H1 (cell line): ENCODE measurements around the gene NRXN3. TPM values are rescaled to one million over a fixed set of nuclear protein-coding genes. Genes with fewer than 3 reads are reported as not detected.
A peak's percentile ranks its signal among the peaks of the same experiment; 100 is the strongest.

Experiments used
- CTCF ChIA-PET: fragments of 300-600 bp; sonication (Branson Sonifier 250); formaldehyde crosslinking; loops from one replicate; lab custom pipeline; 2021; ENCODE audit not compliant: partially characterized antibody; lab: Charles Lee
- POLR2A ChIA-PET: fragments of 300-600 bp; sonication (Branson Sonifier 250); formaldehyde crosslinking; loops from one replicate; lab custom pipeline; 2021; ENCODE audit warnings: inconsistent platforms; ENCODE audit not compliant: partially characterized antibody; lab: Charles Lee
- DNase-seq, 2 experiments: peaks; one replicate each; pipeline versions ENCODE4 v3.0.0 to v3.0.0-alpha.2; 2010 to 2022; ENCODE audit warnings: low spot score in 2 of 2, low read depth in 1 of 2, mixed read lengths in 1 of 2
- FAIRE-seq: peaks from 2 replicates; lab custom pipeline; 2011; peaks lifted over from hg19 to GRCh38; lab: Jason Lieb, UNC
- H2AFZ ChIP-seq: 2 replicates; pipeline ENCODE4 v1.8.1; 2012; ENCODE audit warnings: low read length, inconsistent platforms
- H2AK5ac ChIP-seq: 2 replicates; pipeline ENCODE4 v1.6.1; 2013; ENCODE audit warnings: low read depth, low read length
- H2BK120ac ChIP-seq: replicated peaks from 2 replicates; pipeline ENCODE3; 2013; ENCODE audit warnings: low read depth, low read length, inconsistent platforms
- H2BK12ac ChIP-seq: 2 replicates; pipeline ENCODE4 v1.6.1; 2013; ENCODE audit warnings: low read depth, low read length
- H2BK15ac ChIP-seq: 2 replicates; pipeline ENCODE4 v1.6.1; 2013; ENCODE audit warnings: low read length
- H2BK20ac ChIP-seq: 2 replicates; pipeline ENCODE4 v1.6.1; 2013; ENCODE audit warnings: low read length
- H2BK5ac ChIP-seq: 2 replicates; pipeline ENCODE4 v1.6.1; 2013; ENCODE audit warnings: low read depth, low read length
- H3K14ac ChIP-seq: 2 replicates; pipeline ENCODE4 v1.6.1; 2013; ENCODE audit warnings: inconsistent platforms; ENCODE audit not compliant: insufficient read length
- H3K18ac ChIP-seq: 2 replicates; pipeline ENCODE4 v1.6.1; 2013; ENCODE audit warnings: low read length; ENCODE audit errors: extremely low read depth
- H3K23ac ChIP-seq: 2 replicates; pipeline ENCODE4 v1.6.1; 2013; ENCODE audit warnings: inconsistent platforms; ENCODE audit not compliant: insufficient read length
- H3K23me2 ChIP-seq: 2 replicates; pipeline ENCODE4 v1.6.1; 2013; ENCODE audit warnings: low read depth, low read length
- H3K27ac ChIP-seq: 2 replicates; pipeline ENCODE4 v1.6.1; 2011; ENCODE audit warnings: low read depth, low read length, inconsistent platforms
- H3K27me3 ChIP-seq, 4 experiments: replicated peaks in 1 of 4; 1 replicate in 1 of 4; 2 replicates in 3 of 4; pipeline versions ENCODE4 v1.6.1 to v1.8.1; 2011 to 2013; ENCODE audit warnings: low read length in 3 of 4, mild to moderate bottlenecking in 3 of 4, inconsistent platforms in 2 of 4, mixed read lengths in 2 of 4, moderate library complexity in 1 of 4; ENCODE audit not compliant: control insufficient read depth in 3 of 4, insufficient read depth in 3 of 4; ENCODE audit errors: extremely low read depth in 1 of 4
- H3K36me3 ChIP-seq, 4 experiments: 2 replicates each; pipeline versions ENCODE4 v1.6.1 to v1.8.1; 2011 to 2013; ENCODE audit warnings: mild to moderate bottlenecking in 4 of 4, low read length in 3 of 4, moderate library complexity in 2 of 4, control low read depth in 1 of 4, inconsistent platforms in 1 of 4; ENCODE audit not compliant: insufficient read depth in 4 of 4, control insufficient read depth in 2 of 4
- H3K4ac ChIP-seq: replicated peaks from 2 replicates; pipeline ENCODE3; 2013; ENCODE audit warnings: low read length, low read depth, mixed read lengths, inconsistent platforms; ENCODE audit not compliant: insufficient read length
- H3K4me1 ChIP-seq, 4 experiments: replicated peaks in 1 of 4; 1 replicate in 1 of 4; 2 replicates in 3 of 4; pipeline versions ENCODE4 v1.6.1 to v1.8.1; 2011 to 2013; ENCODE audit warnings: low read length in 3 of 4, inconsistent platforms in 2 of 4, mixed read lengths in 1 of 4; ENCODE audit not compliant: insufficient read depth in 4 of 4, control insufficient read depth in 3 of 4
- H3K4me2 ChIP-seq, 2 experiments: 2 replicates each; pipeline versions ENCODE4 v1.6.1 to v1.8.1; 2011 to 2013; ENCODE audit warnings: low read depth in 2 of 2, low read length in 2 of 2, control low read depth in 1 of 2, inconsistent platforms in 1 of 2, mild to moderate bottlenecking in 1 of 2; ENCODE audit not compliant: insufficient read depth in 1 of 2
- H3K4me3 ChIP-seq, 4 experiments: fragments of 200-600, 300-600 bp in 1 of 4; sonication (generic), shearing (Covaris generic), sonication (Bioruptor Twin) in 1 of 4; 2 replicates each; pipeline versions ENCODE4 v1.5.1 to v1.8.1; 2011 to 2016; ENCODE audit warnings: low read length in 4 of 4, low read depth in 3 of 4, control low read depth in 2 of 4, inconsistent platforms in 2 of 4, mild to moderate bottlenecking in 2 of 4, mixed read lengths in 1 of 4, moderate library complexity in 1 of 4; ENCODE audit not compliant: insufficient read depth in 2 of 4; ENCODE audit errors: extremely low read depth in 1 of 4
- H3K56ac ChIP-seq: replicated peaks from 2 replicates; pipeline ENCODE3; 2013; ENCODE audit warnings: low read depth, mild to moderate bottlenecking, mixed read lengths, low read length, inconsistent platforms; ENCODE audit not compliant: insufficient read length
- H3K79me1 ChIP-seq: 2 replicates; pipeline ENCODE4 v1.6.1; 2013; ENCODE audit warnings: low read depth, low read length, control low read depth
- H3K79me2 ChIP-seq, 2 experiments: 2 replicates each; pipeline versions ENCODE4 v1.6.1 to v1.8.1; 2012 to 2013; ENCODE audit warnings: low read length in 2 of 2, mild to moderate bottlenecking in 2 of 2, inconsistent platforms in 1 of 2; ENCODE audit not compliant: insufficient read depth in 2 of 2, control insufficient read depth in 1 of 2
- H3K9ac ChIP-seq, 4 experiments: replicated peaks in 1 of 4; 1 replicate in 1 of 4; 2 replicates in 3 of 4; pipeline versions ENCODE4 v1.6.1 to v1.8.1; 2011 to 2013; ENCODE audit warnings: low read depth in 3 of 4, low read length in 3 of 4, control low read depth in 2 of 4, mild to moderate bottlenecking in 2 of 4, moderate library complexity in 2 of 4, inconsistent platforms in 1 of 4; ENCODE audit errors: extremely low read depth in 1 of 4
- H3K9me3 ChIP-seq, 2 experiments: 2 replicates each; pipeline versions ENCODE4 v1.6.1 to v1.8.1; 2012 to 2013; ENCODE audit warnings: mild to moderate bottlenecking in 2 of 2, moderate library complexity in 2 of 2, control low read depth in 1 of 2, inconsistent platforms in 1 of 2, low read depth in 1 of 2, low read length in 1 of 2, mixed read lengths in 1 of 2; ENCODE audit not compliant: insufficient read depth in 2 of 2
- H4K20me1 ChIP-seq, 2 experiments: replicated peaks in 1 of 2; 2 replicates each; pipeline versions ENCODE3 to v1.8.1; 2011 to 2013; ENCODE audit warnings: inconsistent platforms in 2 of 2, low read length in 2 of 2, mild to moderate bottlenecking in 1 of 2; ENCODE audit not compliant: insufficient read depth in 2 of 2, control insufficient read depth in 1 of 2
- H4K5ac ChIP-seq: 2 replicates; pipeline ENCODE4 v1.6.1; 2013; ENCODE audit warnings: low read length, low read depth, mixed read lengths, inconsistent platforms; ENCODE audit not compliant: insufficient read length
- H4K8ac ChIP-seq: 2 replicates; pipeline ENCODE4 v1.8.0; 2013; ENCODE audit warnings: mild to moderate bottlenecking, moderate library complexity, low read length, inconsistent platforms; ENCODE audit not compliant: insufficient read depth; ENCODE audit errors: extremely low read depth
- H4K91ac ChIP-seq: replicated peaks from 2 replicates; pipeline ENCODE3; 2013; ENCODE audit warnings: low read length, mixed read lengths, inconsistent platforms; ENCODE audit not compliant: insufficient read length
- BACH1 ChIP-seq: IDR thresholded peaks from 2 replicates; pipeline ENCODE4 v1.6.1; 2012; ENCODE audit warnings: low read length, improper control_type of control experiment
- BCL11A ChIP-seq, 2 experiments: IDR thresholded peaks; one replicate each; pipeline ENCODE4 v1.6.1; 2011; ENCODE audit warnings: low read depth in 2 of 2, low read length in 2 of 2, mild to moderate bottlenecking in 2 of 2
- CHD2 ChIP-seq: IDR thresholded peaks from 2 replicates; pipeline ENCODE4 v1.6.1; 2012; ENCODE audit warnings: low read length, improper control_type of control experiment
- CTCF ChIP-seq, 3 experiments: IDR thresholded peaks; 1 replicate in 2 of 3; 2 replicates in 1 of 3; pipeline versions ENCODE4 v1.5.1 to v1.6.1; 2011; ENCODE audit warnings: low read length in 3 of 3, mild to moderate bottlenecking in 3 of 3, inconsistent platforms in 2 of 3, low read depth in 1 of 3, moderate library complexity in 1 of 3; ENCODE audit not compliant: insufficient read depth in 1 of 3; ENCODE audit errors: control extremely low read depth in 1 of 3
- EZH2 ChIP-seq: fragments of 200-600 bp; sonication (generic); IDR thresholded peaks from 2 replicates; pipeline ENCODE4 v1.7.1; 2012; ENCODE audit warnings: low read depth, mild to moderate bottlenecking, moderate library complexity, low read length, inconsistent platforms; ENCODE audit not compliant: severe bottlenecking
- JUN ChIP-seq: IDR thresholded peaks from 2 replicates; pipeline ENCODE4 v1.6.1; 2011; ENCODE audit warnings: low read depth, mild to moderate bottlenecking, improper control_type of control experiment, low read length
- KDM4A ChIP-seq: IDR thresholded peaks from one replicate; pipeline ENCODE4 v1.7.1; 2012; ENCODE audit warnings: low read depth, mild to moderate bottlenecking, moderate library complexity, low read length, inconsistent platforms; ENCODE audit not compliant: severe bottlenecking
- KDM5A ChIP-seq: fragments of 200-600 bp; IDR thresholded peaks from 2 replicates; pipeline ENCODE4 v1.7.1; 2012; ENCODE audit warnings: mild to moderate bottlenecking, low read length, inconsistent platforms, mixed read lengths
- NRF1 ChIP-seq: IDR thresholded peaks from 2 replicates; pipeline ENCODE4 v1.6.1; 2011; ENCODE audit warnings: mild to moderate bottlenecking, low read depth, low read length, improper control_type of control experiment
- SAP30 ChIP-seq: fragments of 300-600 bp; sonication (generic); IDR thresholded peaks from 2 replicates; pipeline ENCODE4 v1.7.1; 2012; ENCODE audit warnings: low read length, moderate library complexity, mild to moderate bottlenecking, inconsistent platforms; ENCODE audit not compliant: insufficient read depth, insufficient replicate concordance
- TEAD4 ChIP-seq: IDR thresholded peaks from 2 replicates; pipeline ENCODE4 v1.6.1; 2012; ENCODE audit warnings: low read depth, low read length, inconsistent platforms, mixed read lengths
- WGBS, 2 experiments: shearing (Covaris generic) in 1 of 2; methylation state at CpG; one replicate each; pipeline versions ENCODE4 v1.1.6 to v1.1.7; 2013 to 2015; ENCODE audit warnings: low lambda C conversion rate in 2 of 2, mixed read lengths in 2 of 2, inconsistent platforms in 1 of 2, low coverage in 1 of 2, missing lambda C conversion rate in 1 of 2; ENCODE audit not compliant: insufficient replicate concordance in 2 of 2, insufficient coverage in 1 of 2, insufficient read length in 1 of 2; ENCODE audit errors: extremely low coverage in 1 of 2, missing lambda C conversion rate in 1 of 2; 5-methylcytosine and 5-hydroxymethylcytosine counted together
- polyA plus RNA-seq, 7 experiments: library from polyadenylated mRNA; depleted of rRNA in 3 of 7; stranded (reverse) in 5 of 7; unstranded in 2 of 7; fragments of >200 nt in 5 of 7; fragments of 200-250 nt in 2 of 7; gene quantifications; 1 replicate in 5 of 7; 2 replicates in 1 of 7; 4 replicates in 1 of 7; pipeline versions ENCODE4 v1.2.1 to v1.2.3, GENCODE V29; 2011 to 2013; ENCODE audit warnings: missing spikeins in 2 of 7, mixed read lengths in 2 of 7
- total RNA-seq: library from RNA; stranded (reverse); fragmentation: NEBNext Ultra II Directional; extraction: Animal tissue kit (Norgen Biotek cat#: 25700); gene quantifications from 2 replicates; pipeline ENCODE4 v1.2.1, GENCODE V29; 2021

Gene NRXN3
- total and polyA plus RNA-seq, 2 of the 8 experiments (the other 6 are each of a cell fraction or from before 2014, with no cell fraction given), result 2.6 to 4.1 TPM

- no peak for DNase-seq
- no peak overlapping the region for H4K8ac ChIP-seq
- no peak overlapping the region for H2BK15ac ChIP-seq
- H3K9ac ChIP-seq, result no peak overlapping the region
- peak overlapping the region; percentile 43; the same call in 1 of the 2 replicates for H3K18ac ChIP-seq
- WGBS, 2 experiments, result 17% methylated on average over 1 of the region's 1 CpG; no CpG with 5 or more reads in 1 of the 2 experiments
- H2AFZ ChIP-seq, result no peak overlapping the region
- H3K27me3 ChIP-seq, result no peaks in the 10 kb centered on the region
- H3K9me3 ChIP-seq, result no peaks in the 10 kb centered on the region
- no peak for FAIRE-seq
- no peak overlapping the region for H3K27ac ChIP-seq
- H3K4me2 ChIP-seq, result no peak overlapping the region
- CTCF ChIA-PET, result no interaction called here
- no peaks in the 10 kb centered on the region for H3K79me2 ChIP-seq
- POLR2A ChIA-PET, result no interaction called here
- no peak overlapping the region for H4K91ac ChIP-seq
- no peaks in the 10 kb centered on the region for H4K20me1 ChIP-seq
- no peaks in the 10 kb centered on the region for H3K36me3 ChIP-seq
- H3K23me2 ChIP-seq, result no peaks in the 10 kb centered on the region
- peak overlapping the region; percentile 50; the same call in 1 of the 2 replicates for H2BK12ac ChIP-seq
- no peak overlapping the region for H2AK5ac ChIP-seq
- no peak overlapping the region for H2BK120ac ChIP-seq
- no peak overlapping the region for H3K56ac ChIP-seq
- H3K23ac ChIP-seq, result no peak overlapping the region
- no peaks in the 10 kb centered on the region for H3K79me1 ChIP-seq
- TF ChIP-seq KDM4A (no peak), TEAD4 (no peak), EZH2 (no peak), KDM5A (no peak), SAP30 (no peak), CHD2 (no peak), BACH1 (no peak), BCL11A (IDR thresholded peaks at IDR 0.05; ENCODE audit: low read depth in 2 of 2, low read length in 2 of 2) (no peak), JUN (no peak), NRF1 (no peak), CTCF (IDR thresholded peaks at IDR 0.05; ENCODE audit: control extremely low read depth in 1 of 3, insufficient read depth in 1 of 3, low read depth in 1 of 3, low read length in 3 of 3) (no peak)
- TF ChIP-seq, all 59 proteins: peak for 0
- H2BK5ac ChIP-seq, result no peak overlapping the region
- H3K14ac ChIP-seq, result no peak overlapping the region
- H3K4ac ChIP-seq, result no peak overlapping the region
- H2BK20ac ChIP-seq, result no peak overlapping the region
- H3K4me1 ChIP-seq, result peaks cover 0 to 5% (median 1%) of the 10 kb centered on the region in 4 experiments; a peak in 1 of 7 replicates
- no peak overlapping the region for H3K4me3 ChIP-seq
- H4K5ac ChIP-seq, result no peak overlapping the region
Observed at GRCh38 chr14:78202976-78203375, 32.8 kb downstream of the NRXN3 start.
